Measurements from ENCODE around the gene PRKAG2. TPM values are rescaled to one million over a fixed set of nuclear protein-coding genes. Genes with fewer than 3 reads are reported as not detected.

PRKAG2 gene
- total RNA-seq, 1 donor from 2014 or later, result 4.7 TPM

GRCh38 chr7:151600331-151600730 lies 276.6 kb downstream of the PRKAG2 start:
- Histone ChIP-seq H3K4me3 (ENCODE audit: low read length in 3 of 3) (no peak overlapping the region), H3K27me3 (ENCODE audit: control insufficient read depth in 3 of 3, insufficient read depth in 3 of 3, low read length in 3 of 3) (no peaks in the 10 kb centered on the region), H3K27ac (ENCODE audit: low read depth, low read length) (peak overlapping the region; percentile 61), H3K4me1 (ENCODE audit: control insufficient read depth in 3 of 3, insufficient read depth in 3 of 3, low read length in 3 of 3) (peaks cover 6 to 16% (median 14%) of the 10 kb centered on the region in 3 donors), H3K9ac (ENCODE audit: low read depth in 1 of 3, low read length in 3 of 3) (no peak overlapping the region), H3K9me3 (ENCODE audit: control insufficient read depth in 3 of 3, low read length in 3 of 3) (no peaks in the 10 kb centered on the region), H3K36me3 (ENCODE audit: control insufficient read depth in 3 of 3, insufficient read depth in 3 of 3, low read length in 3 of 3) (peaks cover 0 to 5% (median 2%) of the 10 kb centered on the region in 3 donors)

GRCh38 chr7:151599401-151600227 lies 277.3 kb downstream of the PRKAG2 start:
- Histone ChIP-seq H3K4me1 (ENCODE audit: control insufficient read depth in 3 of 3, insufficient read depth in 3 of 3, low read length in 3 of 3) (peaks cover 6 to 16% (median 14%) of the 10 kb centered on the region in 3 donors), H3K9ac (ENCODE audit: low read depth in 1 of 3, low read length in 3 of 3) (no peak overlapping the region), H3K4me3 (ENCODE audit: low read length in 3 of 3) (no peak overlapping the region), H3K27me3 (ENCODE audit: control insufficient read depth in 3 of 3, insufficient read depth in 3 of 3, low read length in 3 of 3) (no peaks in the 10 kb centered on the region), H3K27ac (ENCODE audit: low read depth, low read length) (peak overlapping the region; percentile 61), H3K36me3 (ENCODE audit: control insufficient read depth in 3 of 3, insufficient read depth in 3 of 3, low read length in 3 of 3) (peaks cover 0 to 5% (median 2%) of the 10 kb centered on the region in 3 donors), H3K9me3 (ENCODE audit: control insufficient read depth in 3 of 3, low read length in 3 of 3) (no peaks in the 10 kb centered on the region)

GRCh38 chr7:151597541-151598444 lies 279.1 kb downstream of the PRKAG2 start:
- no peak overlapping the region for H3K27ac ChIP-seq (ENCODE audit: low read depth, low read length)
- H3K9ac ChIP-seq (ENCODE audit: low read depth in 1 of 3, low read length in 3 of 3), result no peak overlapping the region

GRCh38 chr7:151595702-151596350 lies 281.1 kb downstream of the PRKAG2 start:
- no peaks in the 10 kb centered on the region for H3K9me3 ChIP-seq (ENCODE audit: control insufficient read depth in 3 of 3, low read length in 3 of 3)
- no peaks in the 10 kb centered on the region for H3K27me3 ChIP-seq (ENCODE audit: control insufficient read depth in 3 of 3, insufficient read depth in 3 of 3, low read length in 3 of 3)
- no peak overlapping the region for H3K4me3 ChIP-seq (ENCODE audit: low read length in 3 of 3)
- H3K9ac ChIP-seq (ENCODE audit: low read depth in 1 of 3, low read length in 3 of 3), result no peak overlapping the region
- H3K27ac ChIP-seq (ENCODE audit: low read depth, low read length), result no peak overlapping the region
- peaks cover 6 to 16% (median 14%) of the 10 kb centered on the region in 3 donors for H3K4me1 ChIP-seq (ENCODE audit: control insufficient read depth in 3 of 3, insufficient read depth in 3 of 3, low read length in 3 of 3)
- peaks cover 0 to 4% (median 3%) of the 10 kb centered on the region in 3 donors for H3K36me3 ChIP-seq (ENCODE audit: control insufficient read depth in 3 of 3, insufficient read depth in 3 of 3, low read length in 3 of 3)

More at GRCh38 chr7:151597541-151598444, 279.1 kb downstream of the PRKAG2 start:
- Histone ChIP-seq H3K36me3 (ENCODE audit: control insufficient read depth in 3 of 3, insufficient read depth in 3 of 3, low read length in 3 of 3) (peaks cover 0 to 3% (median 2%) of the 10 kb centered on the region in 3 donors), H3K27me3 (ENCODE audit: control insufficient read depth in 3 of 3, insufficient read depth in 3 of 3, low read length in 3 of 3) (no peaks in the 10 kb centered on the region), H3K4me1 (ENCODE audit: control insufficient read depth in 3 of 3, insufficient read depth in 3 of 3, low read length in 3 of 3) (peaks cover 6 to 16% (median 14%) of the 10 kb centered on the region in 3 donors), H3K4me3 (ENCODE audit: low read length in 3 of 3) (no peak overlapping the region), H3K9me3 (ENCODE audit: control insufficient read depth in 3 of 3, low read length in 3 of 3) (no peaks in the 10 kb centered on the region)

GRCh38 chr7:151592868-151593486 lies 283.9 kb downstream of the PRKAG2 start:
- Histone ChIP-seq H3K27ac (ENCODE audit: low read depth, low read length) (no peak overlapping the region), H3K9ac (ENCODE audit: low read depth in 1 of 3, low read length in 3 of 3) (no peak overlapping the region), H3K4me3 (ENCODE audit: low read length in 3 of 3) (no peak overlapping the region), H3K9me3 (ENCODE audit: control insufficient read depth in 3 of 3, low read length in 3 of 3) (no peaks in the 10 kb centered on the region), H3K27me3 (ENCODE audit: control insufficient read depth in 3 of 3, insufficient read depth in 3 of 3, low read length in 3 of 3) (no peaks in the 10 kb centered on the region), H3K36me3 (ENCODE audit: control insufficient read depth in 3 of 3, insufficient read depth in 3 of 3, low read length in 3 of 3) (peaks cover 0 to 4% (median 3%) of the 10 kb centered on the region in 3 donors), H3K4me1 (ENCODE audit: control insufficient read depth in 3 of 3, insufficient read depth in 3 of 3, low read length in 3 of 3) (no peaks in the 10 kb centered on the region)

GRCh38 chr7:151592330-151592729 lies 284.6 kb downstream of the PRKAG2 start:
- peaks cover 0 to 4% (median 3%) of the 10 kb centered on the region in 3 donors for H3K36me3 ChIP-seq (ENCODE audit: control insufficient read depth in 3 of 3, insufficient read depth in 3 of 3, low read length in 3 of 3)
- no peaks in the 10 kb centered on the region for H3K27me3 ChIP-seq (ENCODE audit: control insufficient read depth in 3 of 3, insufficient read depth in 3 of 3, low read length in 3 of 3)
- no peak overlapping the region for H3K27ac ChIP-seq (ENCODE audit: low read depth, low read length)
- H3K4me3 ChIP-seq (ENCODE audit: low read length in 3 of 3), result no peak overlapping the region
- H3K4me1 ChIP-seq (ENCODE audit: control insufficient read depth in 3 of 3, insufficient read depth in 3 of 3, low read length in 3 of 3), result no peaks in the 10 kb centered on the region
- no peaks in the 10 kb centered on the region for H3K9me3 ChIP-seq (ENCODE audit: control insufficient read depth in 3 of 3, low read length in 3 of 3)
- H3K9ac ChIP-seq (ENCODE audit: low read depth in 1 of 3, low read length in 3 of 3), result no peak overlapping the region

GRCh38 chr7:151591866-151592265 lies 285.0 kb downstream of the PRKAG2 start:
- H3K27ac ChIP-seq (ENCODE audit: low read depth, low read length), result no peak overlapping the region
- peaks cover 0 to 4% (median 3%) of the 10 kb centered on the region in 3 donors for H3K36me3 ChIP-seq (ENCODE audit: control insufficient read depth in 3 of 3, insufficient read depth in 3 of 3, low read length in 3 of 3)
- no peaks in the 10 kb centered on the region for H3K27me3 ChIP-seq (ENCODE audit: control insufficient read depth in 3 of 3, insufficient read depth in 3 of 3, low read length in 3 of 3)

GRCh38 chr7:151590850-151591771 lies 285.8 kb downstream of the PRKAG2 start:
- H3K4me3 ChIP-seq (ENCODE audit: low read length in 3 of 3), result no peak overlapping the region
- H3K27ac ChIP-seq (ENCODE audit: low read depth, low read length), result no peak overlapping the region
- H3K36me3 ChIP-seq (ENCODE audit: control insufficient read depth in 3 of 3, insufficient read depth in 3 of 3, low read length in 3 of 3), result peaks cover 0 to 4% (median 3%) of the 10 kb centered on the region in 3 donors
- no peaks in the 10 kb centered on the region for H3K27me3 ChIP-seq (ENCODE audit: control insufficient read depth in 3 of 3, insufficient read depth in 3 of 3, low read length in 3 of 3)
- no peaks in the 10 kb centered on the region for H3K9me3 ChIP-seq (ENCODE audit: control insufficient read depth in 3 of 3, low read length in 3 of 3)
- no peaks in the 10 kb centered on the region for H3K4me1 ChIP-seq (ENCODE audit: control insufficient read depth in 3 of 3, insufficient read depth in 3 of 3, low read length in 3 of 3)
- no peak overlapping the region for H3K9ac ChIP-seq (ENCODE audit: low read depth in 1 of 3, low read length in 3 of 3)

More at GRCh38 chr7:151591866-151592265, 285.0 kb downstream of the PRKAG2 start:
- Histone ChIP-seq H3K4me3 (ENCODE audit: low read length in 3 of 3) (no peak overlapping the region), H3K9me3 (ENCODE audit: control insufficient read depth in 3 of 3, low read length in 3 of 3) (no peaks in the 10 kb centered on the region), H3K9ac (ENCODE audit: low read depth in 1 of 3, low read length in 3 of 3) (no peak overlapping the region), H3K4me1 (ENCODE audit: control insufficient read depth in 3 of 3, insufficient read depth in 3 of 3, low read length in 3 of 3) (no peaks in the 10 kb centered on the region)
